Measurements from ENCODE around the gene DISC1. TPM values are rescaled to one million over a fixed set of nuclear protein-coding genes. Genes with fewer than 3 reads are reported as not detected.

The DISC1 gene
- polyA plus RNA-seq, 1 donor from 2014 or later = 0.84 TPM

DNA sequence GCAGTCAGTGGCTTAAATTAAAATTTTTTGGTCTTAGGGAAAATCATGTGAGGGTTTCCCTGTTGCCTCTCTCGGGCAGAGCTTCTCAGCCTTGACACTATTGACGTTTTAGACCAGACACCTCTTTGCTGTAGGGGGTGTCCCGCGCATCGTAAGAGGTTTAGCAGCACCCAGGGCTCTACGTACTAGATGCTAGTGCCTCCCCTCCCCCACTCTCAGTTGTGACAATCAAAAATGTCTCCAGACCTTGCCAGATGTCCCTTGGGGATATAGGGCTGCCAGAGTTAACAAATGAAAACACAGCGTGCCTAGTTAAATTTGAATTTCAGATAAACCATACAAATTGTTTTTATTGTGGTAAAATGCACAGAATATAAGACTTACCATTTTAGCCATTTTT is 293.3 kb downstream of the DISC1 start:
- Histone ChIP-seq H4K20me1 (ENCODE audit: insufficient read depth) (no peaks in the 10 kb centered on the region), H2AFZ (ENCODE audit: low read depth, low read length) (no peak overlapping the region), H3K27ac (ENCODE audit: low read length) (no peak overlapping the region), H3K27me3 (ENCODE audit: insufficient read depth, low read depth, low read length) (no peaks in the 10 kb centered on the region), H3K4me3 (ENCODE audit: low read length) (peak overlapping the region; percentile 31), H3K36me3 (ENCODE audit: insufficient read depth, low read length) (no peaks in the 10 kb centered on the region), H3K9me3 (ENCODE audit: low read length) (no peaks in the 10 kb centered on the region), H3K4me2 (ENCODE audit: low read length) (no peak overlapping the region), H3K79me2 (replicated peaks; ENCODE audit: insufficient read depth, low read length) (no peaks in the 10 kb centered on the region), H3F3A (ENCODE audit: insufficient read depth, low read length, poor library complexity, severe bottlenecking) (no peaks in the 10 kb centered on the region), H3K9ac (ENCODE audit: low read length) (no peak overlapping the region), H3K9me2 (ENCODE audit: insufficient read depth, low read length) (no peaks in the 10 kb centered on the region)
- peak; percentile 28 for TF ChIP-seq EP300 (conservative IDR thresholded peaks at IDR 0.05; ENCODE audit: poor library complexity, severe bottlenecking)
- TF ChIP-seq, protein P1, sequence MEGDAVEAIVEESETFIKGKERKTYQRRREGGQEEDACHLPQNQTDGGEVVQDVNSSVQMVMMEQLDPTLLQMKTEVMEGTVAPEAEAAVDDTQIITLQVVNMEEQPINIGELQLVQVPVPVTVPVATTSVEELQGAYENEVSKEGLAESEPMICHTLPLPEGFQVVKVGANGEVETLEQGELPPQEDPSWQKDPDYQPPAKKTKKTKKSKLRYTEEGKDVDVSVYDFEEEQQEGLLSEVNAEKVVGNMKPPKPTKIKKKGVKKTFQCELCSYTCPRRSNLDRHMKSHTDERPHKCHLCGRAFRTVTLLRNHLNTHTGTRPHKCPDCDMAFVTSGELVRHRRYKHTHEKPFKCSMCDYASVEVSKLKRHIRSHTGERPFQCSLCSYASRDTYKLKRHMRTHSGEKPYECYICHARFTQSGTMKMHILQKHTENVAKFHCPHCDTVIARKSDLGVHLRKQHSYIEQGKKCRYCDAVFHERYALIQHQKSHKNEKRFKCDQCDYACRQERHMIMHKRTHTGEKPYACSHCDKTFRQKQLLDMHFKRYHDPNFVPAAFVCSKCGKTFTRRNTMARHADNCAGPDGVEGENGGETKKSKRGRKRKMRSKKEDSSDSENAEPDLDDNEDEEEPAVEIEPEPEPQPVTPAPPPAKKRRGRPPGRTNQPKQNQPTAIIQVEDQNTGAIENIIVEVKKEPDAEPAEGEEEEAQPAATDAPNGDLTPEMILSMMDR (IDR thresholded peaks at IDR 0.05; ENCODE audit: poor library complexity, severe bottlenecking) = no peak
- TF ChIP-seq RAD21 (conservative IDR thresholded peaks at IDR 0.05) = no peak

DNA sequence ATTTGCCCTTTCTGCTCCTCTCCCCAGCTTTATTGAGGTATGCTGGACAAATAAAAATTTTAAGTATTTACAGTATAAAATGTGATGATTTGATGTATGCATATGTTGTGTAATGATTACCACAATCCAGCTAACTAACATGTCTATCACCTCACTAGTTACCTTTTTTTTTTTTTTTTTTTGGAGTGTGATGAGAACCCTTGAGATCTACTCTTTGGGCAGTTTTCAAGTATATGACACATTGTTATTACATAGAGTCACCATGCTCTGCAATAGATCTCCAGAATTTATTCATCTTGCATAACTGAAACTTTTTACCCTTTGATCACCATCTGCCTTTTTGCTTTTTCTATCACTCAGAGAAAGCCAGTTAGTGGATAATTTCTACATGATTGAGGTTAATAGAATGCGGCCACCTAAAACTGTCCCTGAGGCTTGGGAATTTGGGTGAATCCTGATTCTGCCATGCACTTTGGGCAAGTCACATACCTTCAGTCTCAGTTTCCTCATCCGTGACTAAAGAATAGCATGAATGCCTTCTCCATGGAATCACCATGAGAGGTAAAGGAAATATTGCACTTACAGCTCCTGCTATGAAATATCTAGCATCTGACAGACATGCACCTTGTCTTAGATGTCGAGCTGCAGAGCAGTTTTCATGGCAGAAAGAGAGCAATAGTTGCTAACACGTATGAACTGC is 295.2 kb downstream of the DISC1 start:
- Histone ChIP-seq H3F3A (ENCODE audit: insufficient read depth, low read length, poor library complexity, severe bottlenecking) (no peaks in the 10 kb centered on the region), H3K9me2 (ENCODE audit: insufficient read depth, low read length) (no peaks in the 10 kb centered on the region), H3K4me3 (ENCODE audit: low read length) (no peak overlapping the region), H3K4me2 (ENCODE audit: low read length) (no peak overlapping the region), H3K79me2 (replicated peaks; ENCODE audit: insufficient read depth, low read length) (no peaks in the 10 kb centered on the region), H3K9ac (ENCODE audit: low read length) (no peak overlapping the region), H4K20me1 (ENCODE audit: insufficient read depth) (no peaks in the 10 kb centered on the region), H3K9me3 (ENCODE audit: low read length) (no peaks in the 10 kb centered on the region), H3K36me3 (ENCODE audit: insufficient read depth, low read length) (no peaks in the 10 kb centered on the region), H2AFZ (ENCODE audit: low read depth, low read length) (no peak overlapping the region), H3K27me3 (ENCODE audit: insufficient read depth, low read depth, low read length) (no peaks in the 10 kb centered on the region), H3K27ac (ENCODE audit: low read length) (no peak overlapping the region)
- TF ChIP-seq RAD21 (conservative IDR thresholded peaks at IDR 0.05) = no peak
- no peak for TF ChIP-seq MXI1 (conservative IDR thresholded peaks at IDR 0.05; ENCODE audit: poor library complexity, severe bottlenecking)
- TF ChIP-seq POLR2AphosphoS5 (IDR thresholded peaks at IDR 0.05) = no peak
- TF ChIP-seq, protein P2, sequence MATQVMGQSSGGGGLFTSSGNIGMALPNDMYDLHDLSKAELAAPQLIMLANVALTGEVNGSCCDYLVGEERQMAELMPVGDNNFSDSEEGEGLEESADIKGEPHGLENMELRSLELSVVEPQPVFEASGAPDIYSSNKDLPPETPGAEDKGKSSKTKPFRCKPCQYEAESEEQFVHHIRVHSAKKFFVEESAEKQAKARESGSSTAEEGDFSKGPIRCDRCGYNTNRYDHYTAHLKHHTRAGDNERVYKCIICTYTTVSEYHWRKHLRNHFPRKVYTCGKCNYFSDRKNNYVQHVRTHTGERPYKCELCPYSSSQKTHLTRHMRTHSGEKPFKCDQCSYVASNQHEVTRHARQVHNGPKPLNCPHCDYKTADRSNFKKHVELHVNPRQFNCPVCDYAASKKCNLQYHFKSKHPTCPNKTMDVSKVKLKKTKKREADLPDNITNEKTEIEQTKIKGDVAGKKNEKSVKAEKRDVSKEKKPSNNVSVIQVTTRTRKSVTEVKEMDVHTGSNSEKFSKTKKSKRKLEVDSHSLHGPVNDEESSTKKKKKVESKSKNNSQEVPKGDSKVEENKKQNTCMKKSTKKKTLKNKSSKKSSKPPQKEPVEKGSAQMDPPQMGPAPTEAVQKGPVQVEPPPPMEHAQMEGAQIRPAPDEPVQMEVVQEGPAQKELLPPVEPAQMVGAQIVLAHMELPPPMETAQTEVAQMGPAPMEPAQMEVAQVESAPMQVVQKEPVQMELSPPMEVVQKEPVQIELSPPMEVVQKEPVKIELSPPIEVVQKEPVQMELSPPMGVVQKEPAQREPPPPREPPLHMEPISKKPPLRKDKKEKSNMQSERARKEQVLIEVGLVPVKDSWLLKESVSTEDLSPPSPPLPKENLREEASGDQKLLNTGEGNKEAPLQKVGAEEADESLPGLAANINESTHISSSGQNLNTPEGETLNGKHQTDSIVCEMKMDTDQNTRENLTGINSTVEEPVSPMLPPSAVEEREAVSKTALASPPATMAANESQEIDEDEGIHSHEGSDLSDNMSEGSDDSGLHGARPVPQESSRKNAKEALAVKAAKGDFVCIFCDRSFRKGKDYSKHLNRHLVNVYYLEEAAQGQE (IDR thresholded peaks at IDR 0.05; ENCODE audit: borderline replicate concordance) = no peak
- TF ChIP-seq, protein P1 (IDR thresholded peaks at IDR 0.05; ENCODE audit: poor library complexity, severe bottlenecking) = no peak
- TF ChIP-seq TAF1 (IDR thresholded peaks at IDR 0.05; ENCODE audit: low read depth) = no peak
- no peak for TF ChIP-seq EZH2 (IDR thresholded peaks at IDR 0.05; ENCODE audit: borderline replicate concordance, insufficient read depth, low read length, poor library complexity, severe bottlenecking)
- no peak for TF ChIP-seq EP300 (conservative IDR thresholded peaks at IDR 0.05; ENCODE audit: poor library complexity, severe bottlenecking)
- no peak for TF ChIP-seq SMC3 (conservative IDR thresholded peaks at IDR 0.05; ENCODE audit: poor library complexity)

Data from neural cell (in vitro differentiated cells).